HCT116 (cell line): ENCODE measurements around the gene NEUROD6. TPM values are rescaled to one million over a fixed set of nuclear protein-coding genes. Genes with fewer than 3 reads are reported as not detected.

Source experiments
- ATAC-seq: fragments of 200-7000 bp; cut with Tn5 transposase; 2 replicates; pipeline ENCODE4 v1.9.1; 2020; ENCODE audit warnings: mild to moderate bottlenecking, moderate library complexity
- BruUV-seq: library from RNA; stranded (reverse); fragments of 400-500 nt; replicated peaks from 2 replicates; lab custom pipeline; 2021; lab: Mats Ljungman, UMichigan
- CTCF ChIA-PET: fragments of 300-600 bp; sonication (Branson Sonifier 250); formaldehyde crosslinking; loops from one replicate; lab custom pipeline; 2021; ENCODE audit warnings: antibody characterized with exemption; lab: Charles Lee
- POLR2A ChIA-PET: fragments of 300-600, 350-600 bp; sonication (Branson Sonifier 250); formaldehyde crosslinking; loops from one replicate; lab custom pipeline; 2021; ENCODE audit warnings: antibody characterized with exemption; lab: Charles Lee
- RAD21 ChIA-PET, 2 experiments: fragments of 300-600 bp; sonication (Branson Sonifier 250); formaldehyde crosslinking; loops; one replicate each; lab custom pipeline; 2023; ENCODE audit warnings: low total read pairs in 2 of 2; ENCODE audit not compliant: uncharacterized antibody in 2 of 2, unreplicated experiment in 2 of 2, low non-redundant PET in 1 of 2; lab: Charles Lee
- DNase-seq: peaks from one replicate; pipeline ENCODE4 v3.0.0-alpha.2; 2010; ENCODE audit warnings: low read depth, low spot score
- H2AFZ ChIP-seq: fragments of 200-600 bp; shearing (Covaris generic), sonication (generic); 2 replicates; pipeline ENCODE4 v1.6.1; 2017; ENCODE audit warnings: low read depth, mixed run types, mixed read lengths, antibody characterized with exemption, low read length; ENCODE audit not compliant: poor library complexity, severe bottlenecking
- H3K27ac ChIP-seq: 2 replicates; pipeline ENCODE4 v1.5.1; 2012; ENCODE audit warnings: low read depth, low read length
- H3K27me3 ChIP-seq: fragments of 200-600 bp; sonication (generic); 2 replicates; pipeline ENCODE4 v1.6.1; 2016; ENCODE audit warnings: mixed run types, low read length, mixed read lengths; ENCODE audit not compliant: insufficient read depth
- H3K36me3 ChIP-seq, 2 experiments: fragments of 200-500 bp in 1 of 2; fragments of 200-600 bp in 1 of 2; sonication (Bioruptor generic) in 1 of 2; sonication (generic) in 1 of 2; 2 replicates each; pipeline versions ENCODE4 v1.5.1 to v1.6.1; 2014 to 2016; ENCODE audit warnings: low read length in 2 of 2, inconsistent platforms in 1 of 2, mixed read lengths in 1 of 2, mixed run types in 1 of 2; ENCODE audit not compliant: insufficient read depth in 2 of 2, control insufficient read depth in 1 of 2
- H3K4me1 ChIP-seq, 2 experiments: fragments of 200-600 bp in 1 of 2; sonication (generic) in 1 of 2; 2 replicates each; pipeline versions ENCODE4 v1.5.1 to v1.6.1; 2012 to 2017; ENCODE audit warnings: low read length in 2 of 2, inconsistent platforms in 1 of 2, mild to moderate bottlenecking in 1 of 2, mixed read lengths in 1 of 2, mixed run types in 1 of 2, moderate library complexity in 1 of 2; ENCODE audit not compliant: insufficient read depth in 2 of 2, control insufficient read depth in 1 of 2
- H3K4me2 ChIP-seq: fragments of 200-600 bp; sonication (generic); 2 replicates; pipeline ENCODE4 v1.6.1; 2017; ENCODE audit warnings: mixed run types, low read length, mixed read lengths
- H3K4me3 ChIP-seq, 2 experiments: fragments of 200-600 bp in 1 of 2; sonication (generic) in 1 of 2; replicated peaks in 1 of 2; 2 replicates each; pipeline ENCODE4 v1.5.1; 2011 to 2016; ENCODE audit warnings: low read length in 2 of 2, control low read depth in 1 of 2, low read depth in 1 of 2, mild to moderate bottlenecking in 1 of 2, mixed read lengths in 1 of 2, mixed run types in 1 of 2
- H3K79me2 ChIP-seq: fragments of 200-600 bp; sonication (generic); 2 replicates; pipeline ENCODE4 v1.6.1; 2017; ENCODE audit warnings: mild to moderate bottlenecking, mixed run types, low read length, moderate library complexity, mixed read lengths; ENCODE audit not compliant: insufficient read depth
- H3K9ac ChIP-seq: fragments of 200-600 bp; sonication (generic); 2 replicates; pipeline ENCODE4 v1.6.1; 2016; ENCODE audit warnings: low read length, mixed read lengths
- H3K9me2 ChIP-seq: fragments of 200-600 bp; sonication (generic), shearing (Covaris generic); 2 replicates; pipeline ENCODE4 v1.6.1; 2017; ENCODE audit warnings: mixed run types, mild to moderate bottlenecking, moderate library complexity; ENCODE audit not compliant: insufficient read depth
- H3K9me3 ChIP-seq, 2 experiments: fragments of 200-500 bp in 1 of 2; fragments of 200-600 bp in 1 of 2; sonication (Bioruptor generic) in 1 of 2; sonication (generic) in 1 of 2; 2 replicates each; pipeline ENCODE4 v1.6.1; 2014 to 2017; ENCODE audit warnings: low read length in 2 of 2, mixed read lengths in 2 of 2, inconsistent platforms in 1 of 2, low read depth in 1 of 2, mild to moderate bottlenecking in 1 of 2, mixed run types in 1 of 2, moderate library complexity in 1 of 2; ENCODE audit not compliant: control insufficient read depth in 1 of 2, insufficient read depth in 1 of 2
- H4K20me1 ChIP-seq: fragments of 200-600 bp; sonication (generic), shearing (Covaris generic); 2 replicates; pipeline ENCODE4 v1.6.1; 2017; ENCODE audit warnings: mixed run types, mild to moderate bottlenecking, moderate library complexity; ENCODE audit not compliant: insufficient read depth
- EGR1 ChIP-seq: IDR thresholded peaks from 2 replicates; pipeline ENCODE4 v1.6.1; 2012; ENCODE audit warnings: low read depth
- POLR2A ChIP-seq: IDR thresholded peaks from 2 replicates; pipeline ENCODE4 v1.7.0; 2011; ENCODE audit warnings: borderline replicate concordance; ENCODE audit not compliant: insufficient read depth, insufficient read length; ENCODE audit errors: extremely low read depth
- RAD21 ChIP-seq: IDR thresholded peaks from 2 replicates; pipeline ENCODE4 v1.6.1; 2012; ENCODE audit warnings: low read depth, mild to moderate bottlenecking
- SP1 ChIP-seq: IDR thresholded peaks from 2 replicates; pipeline ENCODE4 v1.6.1; 2012; ENCODE audit warnings: low read depth
- YY1 ChIP-seq: IDR thresholded peaks from 2 replicates; pipeline ENCODE4 v1.6.1; 2011; ENCODE audit warnings: low read length, low read depth, moderate library complexity, mild to moderate bottlenecking; ENCODE audit not compliant: insufficient replicate concordance; ENCODE audit errors: extremely low read depth
- ZFX ChIP-seq: fragments of 450-650 bp; IDR thresholded peaks from 2 replicates; pipeline ENCODE4 v1.6.1; 2017
- ZNF274 ChIP-seq: fragments of 200-500 bp; sonication (Bioruptor generic); IDR thresholded peaks from 2 replicates; pipeline ENCODE4 v1.6.1; 2014; ENCODE audit warnings: mild to moderate bottlenecking, low read depth, low read length, inconsistent platforms
- intact Hi-C: fragments of 100-400 bp; cut with micrococcal nuclease; formaldehyde crosslinking; loops from 2 replicates; pipeline ENCODE4 v1.10.0; 2022
- total RNA-seq: library from RNA; stranded (reverse); gene quantifications from one replicate; pipeline ENCODE4 v1.2.1, GENCODE V29; 2021; ENCODE audit not compliant: unreplicated experiment
- TF ChIP-seq, protein P1 (sequence below): IDR thresholded peaks from 2 replicates; pipeline ENCODE4 v1.6.1; 2012; ENCODE audit warnings: low read depth

The NEUROD6 gene
- total RNA-seq, 1 experiment from 2014 or later = not detected

DNA sequence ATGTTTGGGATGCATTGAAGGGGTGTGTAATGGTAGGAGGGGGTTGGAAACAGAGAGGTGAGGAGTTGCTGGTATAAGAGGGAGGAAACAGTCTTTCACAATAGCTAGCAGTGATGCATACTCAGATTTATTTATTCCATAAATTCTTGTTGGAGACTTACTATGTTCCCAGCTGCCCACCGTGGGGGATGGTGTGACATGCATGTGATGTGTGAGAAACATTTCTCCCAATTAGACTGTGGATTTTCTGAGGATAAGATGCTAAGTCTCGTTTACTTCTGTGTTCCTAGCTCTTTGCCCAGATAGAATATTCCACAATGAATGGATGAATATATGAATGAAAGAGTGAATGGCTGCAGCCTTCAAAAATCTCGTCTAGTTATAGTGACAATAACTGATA is 23.0 kb upstream of the NEUROD6 start:
- H3K9ac ChIP-seq = no peak overlapping the region
- no peaks in the 10 kb centered on the region for H3K79me2 ChIP-seq
- no peaks in the 10 kb centered on the region for H3K4me1 ChIP-seq
- no peak overlapping the region for H3K4me2 ChIP-seq
- no peak overlapping the region for H3K27ac ChIP-seq
- intact Hi-C loops = no loop called here
- no peak overlapping the region for H2AFZ ChIP-seq
- H3K36me3 ChIP-seq = no peaks in the 10 kb centered on the region
- H3K9me2 ChIP-seq = no peaks in the 10 kb centered on the region
- POLR2A ChIA-PET = no interaction called here
- TF ChIP-seq POLR2A (no peak), YY1 (no peak), SP1 (no peak), ZFX (no peak), EGR1 (no peak), ZNF274 (no peak), RAD21 (no peak)
- TF ChIP-seq, protein P1, sequence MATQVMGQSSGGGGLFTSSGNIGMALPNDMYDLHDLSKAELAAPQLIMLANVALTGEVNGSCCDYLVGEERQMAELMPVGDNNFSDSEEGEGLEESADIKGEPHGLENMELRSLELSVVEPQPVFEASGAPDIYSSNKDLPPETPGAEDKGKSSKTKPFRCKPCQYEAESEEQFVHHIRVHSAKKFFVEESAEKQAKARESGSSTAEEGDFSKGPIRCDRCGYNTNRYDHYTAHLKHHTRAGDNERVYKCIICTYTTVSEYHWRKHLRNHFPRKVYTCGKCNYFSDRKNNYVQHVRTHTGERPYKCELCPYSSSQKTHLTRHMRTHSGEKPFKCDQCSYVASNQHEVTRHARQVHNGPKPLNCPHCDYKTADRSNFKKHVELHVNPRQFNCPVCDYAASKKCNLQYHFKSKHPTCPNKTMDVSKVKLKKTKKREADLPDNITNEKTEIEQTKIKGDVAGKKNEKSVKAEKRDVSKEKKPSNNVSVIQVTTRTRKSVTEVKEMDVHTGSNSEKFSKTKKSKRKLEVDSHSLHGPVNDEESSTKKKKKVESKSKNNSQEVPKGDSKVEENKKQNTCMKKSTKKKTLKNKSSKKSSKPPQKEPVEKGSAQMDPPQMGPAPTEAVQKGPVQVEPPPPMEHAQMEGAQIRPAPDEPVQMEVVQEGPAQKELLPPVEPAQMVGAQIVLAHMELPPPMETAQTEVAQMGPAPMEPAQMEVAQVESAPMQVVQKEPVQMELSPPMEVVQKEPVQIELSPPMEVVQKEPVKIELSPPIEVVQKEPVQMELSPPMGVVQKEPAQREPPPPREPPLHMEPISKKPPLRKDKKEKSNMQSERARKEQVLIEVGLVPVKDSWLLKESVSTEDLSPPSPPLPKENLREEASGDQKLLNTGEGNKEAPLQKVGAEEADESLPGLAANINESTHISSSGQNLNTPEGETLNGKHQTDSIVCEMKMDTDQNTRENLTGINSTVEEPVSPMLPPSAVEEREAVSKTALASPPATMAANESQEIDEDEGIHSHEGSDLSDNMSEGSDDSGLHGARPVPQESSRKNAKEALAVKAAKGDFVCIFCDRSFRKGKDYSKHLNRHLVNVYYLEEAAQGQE = no peak
- TF ChIP-seq, all 23 proteins: peak for 0
- BruUV-seq = no TSS peak
- RAD21 ChIA-PET = no interaction called here
- CTCF ChIA-PET = no interaction called here
- DNase-seq (no peak), ATAC-seq (no peak)
- Histone ChIP-seq H3K9me3 (no peaks in the 10 kb centered on the region), H3K27me3 (peaks cover 35% of the 10 kb centered on the region), H4K20me1 (no peaks in the 10 kb centered on the region), H3K4me3 (no peak overlapping the region)
